ENCODE data around the gene ZNF267.
"Not testable (repeated sequence)": the region's sequence is repeated elsewhere in the genome, so short reads cannot be mapped to it uniquely, and the experiment has no call there.

- TF ChIP-seq, protein P1, sequence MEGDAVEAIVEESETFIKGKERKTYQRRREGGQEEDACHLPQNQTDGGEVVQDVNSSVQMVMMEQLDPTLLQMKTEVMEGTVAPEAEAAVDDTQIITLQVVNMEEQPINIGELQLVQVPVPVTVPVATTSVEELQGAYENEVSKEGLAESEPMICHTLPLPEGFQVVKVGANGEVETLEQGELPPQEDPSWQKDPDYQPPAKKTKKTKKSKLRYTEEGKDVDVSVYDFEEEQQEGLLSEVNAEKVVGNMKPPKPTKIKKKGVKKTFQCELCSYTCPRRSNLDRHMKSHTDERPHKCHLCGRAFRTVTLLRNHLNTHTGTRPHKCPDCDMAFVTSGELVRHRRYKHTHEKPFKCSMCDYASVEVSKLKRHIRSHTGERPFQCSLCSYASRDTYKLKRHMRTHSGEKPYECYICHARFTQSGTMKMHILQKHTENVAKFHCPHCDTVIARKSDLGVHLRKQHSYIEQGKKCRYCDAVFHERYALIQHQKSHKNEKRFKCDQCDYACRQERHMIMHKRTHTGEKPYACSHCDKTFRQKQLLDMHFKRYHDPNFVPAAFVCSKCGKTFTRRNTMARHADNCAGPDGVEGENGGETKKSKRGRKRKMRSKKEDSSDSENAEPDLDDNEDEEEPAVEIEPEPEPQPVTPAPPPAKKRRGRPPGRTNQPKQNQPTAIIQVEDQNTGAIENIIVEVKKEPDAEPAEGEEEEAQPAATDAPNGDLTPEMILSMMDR (IDR thresholded peaks at IDR 0.05; ENCODE audit: control extremely low read depth in 1 of 3, insufficient read depth in 1 of 3, low read depth in 1 of 3, low read length in 3 of 3), result not testable (repeated sequence)
- TF ChIP-seq SRF (IDR thresholded peaks at IDR 0.05; ENCODE audit: low read depth, low read length); TAF7 (optimal IDR thresholded peaks at IDR 0.05; ENCODE audit: borderline replicate concordance, low read depth, low read length); RAD21 (IDR thresholded peaks at IDR 0.05 in 1 of 2, conservative IDR thresholded peaks at IDR 0.05 in 1 of 2; ENCODE audit: low read depth in 2 of 2, low read length in 2 of 2); HDAC6 (IDR thresholded peaks at IDR 0.05; ENCODE audit: low read depth, low read length); ZNF274 (IDR thresholded peaks at IDR 0.05; ENCODE audit: borderline replicate concordance, extremely low read depth, low read length): not testable (repeated sequence)
Observed at GRCh38 chr16:31836396-31836795, 37.2 kb upstream of the ZNF267 start.
